HG03045 (cell line): ENCODE results near the gene ANO5.
"Not testable (repeated sequence)": the region's sequence is repeated elsewhere in the genome, so short reads cannot be mapped to it uniquely, and the experiment has no call there.

ENCODE experiments used
- ATAC-seq: cut with Tn5 transposase; IDR thresholded peaks from one replicate; pipeline ENCODE4 v1.9.1; 2021; ENCODE audit warnings: mild to moderate bottlenecking, moderate library complexity; ENCODE audit not compliant: unreplicated experiment

The ANO5 gene

DNA sequence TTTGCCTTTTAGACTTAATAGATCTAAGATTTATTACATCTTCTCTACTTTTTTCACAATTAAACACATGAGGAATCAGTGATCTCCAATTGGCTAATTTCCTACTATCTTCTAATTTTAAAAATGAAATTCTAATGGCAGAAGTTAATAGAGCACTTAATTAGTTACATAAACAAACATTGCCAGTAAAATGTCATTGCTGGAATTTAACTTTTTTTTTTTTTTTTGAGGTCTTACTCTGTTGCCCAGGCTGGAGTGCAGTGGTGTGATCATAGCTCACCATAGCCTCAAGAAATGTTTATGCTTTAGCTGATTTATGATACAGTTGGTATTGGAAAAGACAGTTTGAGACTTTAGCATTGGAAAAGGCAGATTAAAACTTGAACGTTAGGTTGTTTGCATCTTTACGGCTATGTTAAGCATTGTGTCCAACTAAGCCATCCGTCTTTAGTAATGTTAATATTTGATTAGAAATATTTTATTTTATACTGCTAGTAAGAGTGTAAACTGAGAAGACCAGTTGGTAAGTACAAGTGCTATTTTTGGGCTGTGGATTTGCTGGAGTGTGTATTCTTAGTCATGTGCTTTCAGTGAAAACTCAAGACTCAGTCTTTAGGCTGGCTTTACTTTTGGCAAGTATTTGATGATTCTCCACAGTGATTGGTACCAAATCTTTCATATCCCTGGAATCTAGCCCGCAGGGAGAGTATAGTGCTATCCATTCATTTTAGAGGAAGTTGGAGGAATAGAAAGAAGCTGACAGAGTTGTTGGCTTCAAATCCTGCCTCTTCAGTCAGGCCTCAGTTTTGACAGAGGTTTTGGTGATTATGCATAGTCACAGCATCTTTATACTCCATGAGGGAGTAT lies 4.5 kb downstream of the ANO5 start:
- no peak for ATAC-seq

DNA sequence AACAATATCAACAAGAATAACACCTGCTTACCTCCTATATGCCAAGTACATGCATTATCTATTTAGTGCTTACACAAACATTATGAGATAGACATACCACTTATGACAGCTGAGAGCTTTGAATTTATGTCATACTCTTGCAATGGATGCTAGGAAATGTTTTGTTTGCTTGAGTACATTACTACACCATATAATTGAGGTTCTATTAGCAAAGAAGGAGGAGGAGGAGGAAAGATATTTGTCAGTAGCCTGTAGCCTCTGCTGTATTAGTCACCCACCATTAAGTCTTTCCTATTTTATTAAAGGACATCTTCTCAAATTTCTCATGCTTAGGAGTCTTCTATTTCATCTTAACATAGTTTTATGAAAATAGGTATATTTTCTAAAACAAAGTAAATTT lies 6.4 kb downstream of the ANO5 start:
- ATAC-seq: no peak

DNA sequence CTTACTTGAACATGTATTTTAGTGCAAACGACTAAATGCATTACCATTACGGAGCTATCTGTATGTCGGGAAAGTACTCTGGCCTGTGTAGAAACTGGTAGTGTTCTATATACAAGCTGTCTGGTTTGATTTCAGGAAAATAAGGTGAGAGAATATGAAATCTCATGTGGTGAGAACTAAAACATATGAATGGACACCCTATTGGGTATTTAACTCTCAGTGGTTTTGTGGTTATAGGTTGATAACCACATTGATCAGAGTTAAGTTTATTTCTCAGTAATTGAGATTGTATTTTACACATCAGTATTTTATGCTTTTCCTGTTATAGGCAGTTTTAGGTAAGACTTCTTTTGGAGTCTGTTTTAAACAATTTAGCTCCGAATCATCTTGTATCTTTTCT lies 10.4 kb downstream of the ANO5 start:
- no peak for ATAC-seq

DNA sequence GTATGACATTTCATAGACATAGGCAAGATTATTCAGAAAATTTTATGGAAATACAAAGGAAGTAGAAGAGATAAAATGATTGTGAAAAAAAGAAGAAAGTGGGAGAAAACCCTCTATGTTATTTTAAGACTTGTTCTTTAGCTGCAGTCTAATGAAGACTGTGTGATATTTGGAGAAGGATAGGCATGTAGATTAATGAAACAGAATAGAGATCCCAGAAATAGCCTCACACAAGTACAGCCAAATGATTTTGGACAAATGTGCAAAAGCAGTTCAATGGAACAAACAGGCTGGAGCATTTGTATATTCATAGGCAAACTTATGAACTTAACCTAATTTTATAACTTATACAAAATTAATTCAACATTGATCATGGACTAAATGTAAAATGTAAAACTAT lies 14.3 kb downstream of the ANO5 start:
- no peak for ATAC-seq

DNA sequence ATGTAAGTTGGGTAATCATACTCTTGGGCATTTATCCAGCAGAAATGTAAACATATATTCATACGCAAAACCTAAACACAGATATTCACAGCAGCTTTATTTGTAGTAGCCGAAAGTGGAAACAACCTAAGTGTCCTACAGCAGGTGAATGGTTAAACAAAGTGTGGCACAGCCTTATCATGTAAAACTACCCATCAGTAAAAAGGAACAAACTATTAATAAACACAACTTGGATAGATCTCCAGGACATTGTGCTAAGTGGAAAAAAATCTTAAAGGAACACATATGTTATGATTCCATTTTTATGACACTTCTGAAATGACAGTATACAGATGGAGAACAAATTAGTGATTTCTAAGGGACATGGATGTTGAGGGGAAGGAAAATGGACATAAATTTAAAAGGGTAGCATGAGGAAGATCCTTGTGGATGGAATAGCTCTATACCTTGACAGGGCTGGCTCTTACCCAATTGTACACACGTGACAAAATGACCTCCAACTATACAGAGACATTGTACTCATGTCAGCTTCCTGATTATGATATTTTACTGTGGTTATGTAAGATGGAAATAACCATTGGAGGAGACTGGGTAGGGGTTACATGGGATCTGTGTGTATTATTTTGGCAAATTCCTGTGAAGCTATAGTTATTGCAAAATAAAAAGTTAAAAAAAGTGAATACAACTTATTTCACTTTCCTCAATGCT lies 15.4 kb downstream of the ANO5 start:
- ATAC-seq: no peak

DNA sequence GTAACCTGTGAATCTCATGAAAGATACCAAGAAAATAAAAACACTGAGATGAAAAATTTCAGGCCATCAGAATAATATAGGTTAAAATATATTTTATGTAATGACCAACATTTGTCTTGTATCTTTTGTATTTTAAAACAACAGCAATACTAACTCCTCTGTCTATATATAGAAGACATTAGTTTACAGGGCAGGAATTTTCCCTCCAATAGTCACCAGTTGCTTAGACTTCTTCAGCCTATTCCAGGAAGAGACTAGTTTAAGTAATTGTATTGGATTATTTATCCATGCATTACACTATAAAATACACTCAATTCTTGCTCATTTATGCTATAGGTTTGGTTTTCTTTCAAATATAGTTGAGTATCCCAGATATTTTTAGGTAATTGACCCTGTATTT lies 24.1 kb downstream of the ANO5 start:
- no peak for ATAC-seq

DNA sequence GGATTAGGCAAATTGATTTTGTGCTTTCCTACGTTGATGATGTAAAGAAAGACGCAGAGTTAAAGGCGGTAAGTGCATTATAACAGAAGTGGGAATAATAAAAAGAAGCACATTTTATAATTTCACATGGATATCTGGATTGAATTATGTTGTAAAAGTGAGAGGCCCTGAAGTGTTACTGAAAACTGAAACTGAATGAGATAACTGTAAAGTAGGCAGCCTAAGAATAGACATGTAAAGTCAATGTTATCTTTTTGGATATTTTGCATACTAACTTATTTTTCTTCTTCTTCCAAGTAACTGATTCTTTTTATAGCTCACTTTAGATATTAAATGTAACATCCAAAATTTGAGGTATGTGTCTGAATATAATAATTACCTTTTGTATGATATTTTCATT lies 28.3 kb downstream of the ANO5 start:
- ATAC-seq: no peak

DNA sequence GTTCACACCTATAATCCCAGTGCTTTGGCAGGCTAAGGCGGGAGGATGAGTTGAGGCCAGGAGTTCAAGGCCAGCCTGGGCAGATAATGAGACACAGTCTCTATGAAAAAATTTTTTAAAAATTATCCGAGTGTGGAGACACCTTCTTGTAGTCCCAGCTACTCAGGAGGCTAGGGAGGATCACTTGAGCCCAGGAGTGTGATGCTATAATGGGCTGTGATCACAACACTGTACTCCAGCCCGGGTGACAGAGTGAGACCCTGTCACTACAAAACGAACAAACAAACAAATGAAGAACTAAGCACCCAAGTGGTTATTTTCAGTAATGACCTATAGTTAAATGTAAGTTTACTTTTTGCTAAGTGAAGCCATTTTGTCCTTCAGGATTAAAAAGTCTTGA lies 32.3 kb downstream of the ANO5 start:
- no peak for ATAC-seq

DNA sequence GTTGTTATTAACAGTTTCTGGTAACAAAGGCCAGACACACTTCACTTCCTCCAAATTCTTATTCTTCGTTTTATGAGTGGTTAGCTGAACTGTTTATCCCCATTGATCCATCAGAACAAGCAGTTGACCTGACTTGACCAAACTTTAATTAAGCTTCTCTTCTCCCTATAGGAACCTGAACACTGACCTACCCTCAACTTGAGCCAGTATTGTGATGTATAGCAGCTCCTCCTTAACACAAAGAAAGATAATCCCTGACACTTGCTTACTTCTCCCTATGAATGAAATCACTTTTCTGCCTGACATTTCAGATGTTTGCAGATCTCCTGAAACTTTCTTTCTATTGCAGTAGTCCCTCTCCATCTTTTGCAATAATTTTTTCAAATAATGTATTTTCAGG lies 41.9 kb downstream of the ANO5 start:
- no peak for ATAC-seq

DNA sequence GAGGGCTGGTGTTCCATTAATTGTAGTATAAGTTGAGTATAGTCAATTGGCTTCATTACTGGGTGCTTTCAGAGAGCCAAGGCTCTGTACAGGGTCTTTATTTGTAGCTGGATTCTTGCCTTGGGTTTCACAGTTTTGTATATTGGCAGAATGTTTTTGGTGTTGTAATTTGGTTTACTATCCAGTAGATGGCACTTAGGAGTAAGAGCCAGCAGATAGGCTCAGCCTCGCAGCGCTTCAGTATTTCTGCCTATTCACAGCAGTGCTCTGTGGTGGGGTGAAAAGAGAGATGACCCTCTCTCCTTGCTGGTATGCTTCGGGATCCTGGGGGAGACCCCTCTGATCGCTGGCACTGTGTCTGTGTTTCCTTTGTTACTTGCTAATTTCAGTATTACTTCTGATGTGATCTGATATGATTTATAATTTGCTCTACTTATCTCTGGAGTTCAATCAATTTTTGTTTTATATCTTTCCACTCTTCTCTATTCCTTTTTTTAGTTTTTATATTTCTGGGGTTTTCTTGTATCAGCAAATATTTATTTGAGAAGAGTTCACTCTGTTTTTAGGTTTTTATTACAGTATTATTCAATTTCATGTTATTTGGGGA lies 52.2 kb downstream of the ANO5 start:
- ATAC-seq: peak; percentile 67

DNA sequence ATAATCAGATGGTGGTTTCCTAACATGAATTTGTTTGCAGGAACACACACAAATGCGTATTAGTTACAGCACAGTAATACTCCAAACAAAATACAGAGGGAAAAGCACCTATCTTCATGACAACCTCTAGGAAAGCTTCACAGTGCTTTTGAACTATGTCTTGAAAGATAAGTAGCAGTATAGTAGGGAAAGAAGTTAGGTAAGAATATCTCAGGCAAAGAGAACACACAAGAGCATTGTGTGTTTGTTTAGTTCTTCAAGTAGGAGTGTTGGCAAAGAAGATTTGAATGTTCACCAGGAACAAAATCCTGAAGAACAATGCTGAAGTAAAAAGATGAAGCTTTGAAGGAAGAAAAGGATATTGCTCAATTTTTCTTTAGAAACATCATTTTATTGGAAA lies 54.1 kb downstream of the ANO5 start:
- no peak for ATAC-seq

DNA sequence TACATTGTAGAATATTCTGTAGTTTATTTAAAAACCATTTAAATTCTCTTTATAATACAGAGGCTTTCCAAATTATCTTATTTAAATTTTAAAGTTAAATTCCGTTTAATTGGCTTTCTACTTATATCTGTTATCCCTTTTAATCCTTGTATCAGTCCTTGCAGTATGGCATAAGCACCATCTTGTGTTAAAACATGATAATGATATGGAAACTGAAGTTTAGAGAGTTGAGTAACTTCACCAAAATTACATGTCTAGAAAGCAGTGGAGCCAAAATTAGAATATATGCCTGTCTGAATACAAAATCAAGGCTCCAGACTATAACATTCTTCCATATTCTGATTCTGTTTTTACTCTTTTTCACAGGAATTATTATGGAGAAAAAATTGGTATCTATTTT lies 57.0 kb downstream of the ANO5 start:
- no peak for ATAC-seq

DNA sequence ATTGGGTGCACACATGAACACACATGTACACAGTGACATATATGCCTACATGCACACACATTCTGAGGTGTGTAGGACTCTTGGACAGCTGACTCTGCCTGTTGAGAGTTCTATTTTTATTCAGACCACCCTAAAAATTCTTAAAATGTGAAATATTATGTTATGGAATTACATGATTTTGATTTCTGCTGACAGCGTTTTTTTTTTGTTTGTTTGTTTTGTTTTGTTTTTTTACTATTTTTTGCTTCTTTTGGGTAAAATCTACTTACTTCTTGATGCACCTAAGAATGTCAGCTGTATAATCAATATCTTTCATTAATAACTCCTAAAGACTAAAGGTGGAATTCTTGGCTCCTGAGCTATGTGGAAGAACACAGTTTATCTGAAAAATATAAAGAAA lies 64.0 kb downstream of the ANO5 start:
- ATAC-seq: no peak

DNA sequence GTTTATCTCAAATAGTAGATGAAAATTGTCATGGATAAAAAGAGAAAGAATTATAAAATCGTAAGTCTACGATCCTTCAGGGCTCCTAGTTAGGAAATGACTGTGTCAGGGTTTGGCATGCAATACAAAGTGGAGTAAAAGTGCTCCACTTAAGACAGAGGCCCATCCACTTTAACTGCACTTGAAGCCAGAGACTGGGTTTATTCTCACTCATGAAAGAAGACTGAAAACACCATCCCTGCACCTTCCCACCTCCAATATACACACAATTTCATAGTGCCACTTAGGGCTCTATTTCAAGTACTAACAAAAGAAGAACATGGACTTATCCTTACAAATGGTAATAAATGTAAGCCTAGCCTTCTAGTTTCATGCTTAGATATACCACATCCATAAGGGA lies 70.7 kb downstream of the ANO5 start:
- ATAC-seq: no peak

DNA sequence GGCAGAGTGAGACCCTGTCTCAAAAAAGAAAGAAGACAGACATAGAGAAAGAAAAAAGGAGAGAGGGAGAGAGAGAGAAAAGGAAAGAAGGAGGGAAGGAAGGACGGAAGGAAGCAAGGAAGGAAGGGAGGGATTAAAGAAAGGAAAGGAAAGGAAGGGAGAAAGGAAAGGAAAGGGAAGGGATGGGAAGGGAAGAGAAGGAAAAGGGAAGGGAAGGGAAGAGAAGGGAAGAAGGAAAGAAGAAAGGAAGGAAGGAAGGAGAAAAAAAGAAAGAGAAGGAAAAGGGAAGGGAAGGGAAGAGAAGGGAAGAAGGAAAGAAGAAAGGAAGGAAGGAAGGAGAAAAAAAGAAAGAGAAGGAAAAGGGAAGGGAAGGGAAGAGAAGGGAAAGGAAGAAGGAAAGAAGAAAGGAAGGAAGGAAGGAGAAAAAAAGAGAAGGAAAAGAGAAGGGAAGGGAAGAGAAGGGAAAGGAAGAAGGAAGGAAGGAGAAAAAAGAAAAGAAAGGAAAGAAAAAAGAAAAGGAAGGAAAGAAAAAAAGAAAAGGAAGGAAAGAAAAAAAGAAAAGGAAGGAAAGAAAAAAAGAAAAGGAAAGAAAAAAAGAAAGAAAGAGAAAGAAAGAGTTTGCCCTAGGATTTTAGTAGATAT lies 76.2 kb downstream of the ANO5 start:
- not testable (repeated sequence) for ATAC-seq

DNA sequence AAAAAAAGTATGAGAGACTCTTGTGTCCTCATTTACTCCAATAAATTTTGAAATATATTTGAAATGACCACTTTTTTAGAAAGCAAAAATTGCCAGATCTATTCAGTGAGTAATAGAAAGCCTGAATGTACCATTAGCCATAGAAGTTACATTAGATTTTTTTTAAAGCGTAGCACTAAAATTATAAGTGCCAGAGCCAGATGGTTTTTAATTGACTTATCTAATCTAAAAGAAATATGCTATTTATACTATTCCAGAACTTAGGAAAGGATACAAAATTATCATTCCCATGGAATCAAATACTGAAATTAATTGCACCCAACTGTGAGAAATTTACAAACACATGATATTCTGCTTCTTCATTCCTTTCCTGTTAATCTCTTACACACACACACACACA lies 80.9 kb downstream of the ANO5 start:
- no peak for ATAC-seq

DNA sequence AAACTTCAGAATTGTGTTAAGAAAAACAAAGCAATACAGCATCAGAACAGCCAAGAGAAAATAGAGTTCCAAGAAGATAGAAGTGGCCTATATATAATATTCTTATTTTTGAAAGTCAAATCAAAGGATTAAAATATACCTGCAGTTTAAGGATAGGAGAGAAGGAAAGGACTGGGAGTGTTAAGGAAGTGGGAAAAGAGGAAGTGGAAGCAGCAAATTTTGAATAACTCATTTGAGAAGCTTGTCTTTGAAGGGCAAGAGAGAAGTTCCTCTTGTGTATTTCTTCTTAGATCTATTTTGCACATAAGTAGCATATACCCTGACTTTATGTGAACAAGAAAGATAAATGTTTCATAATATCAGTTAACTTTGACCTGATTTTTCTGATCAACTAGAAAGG lies 82.7 kb downstream of the ANO5 start:
- no peak for ATAC-seq

DNA sequence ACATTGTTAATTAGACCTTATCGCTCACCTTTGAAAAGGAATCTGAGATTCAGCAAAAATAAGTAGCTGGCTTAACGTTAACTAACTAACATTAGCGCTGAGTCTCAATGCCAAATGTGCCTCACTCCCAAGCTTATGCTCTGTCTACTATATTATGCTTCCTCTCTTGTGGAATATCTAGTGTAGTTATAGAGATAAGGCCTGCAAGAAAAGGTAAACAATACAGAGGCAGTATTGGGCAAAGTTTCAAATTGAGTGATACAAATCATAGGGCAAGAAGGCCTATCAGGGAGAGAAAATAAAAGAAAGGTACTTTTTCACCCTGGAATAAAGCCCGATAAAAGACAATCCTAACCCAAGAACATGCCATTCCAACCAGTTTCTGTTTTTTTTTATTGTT lies 83.7 kb downstream of the ANO5 start:
- no peak for ATAC-seq

DNA sequence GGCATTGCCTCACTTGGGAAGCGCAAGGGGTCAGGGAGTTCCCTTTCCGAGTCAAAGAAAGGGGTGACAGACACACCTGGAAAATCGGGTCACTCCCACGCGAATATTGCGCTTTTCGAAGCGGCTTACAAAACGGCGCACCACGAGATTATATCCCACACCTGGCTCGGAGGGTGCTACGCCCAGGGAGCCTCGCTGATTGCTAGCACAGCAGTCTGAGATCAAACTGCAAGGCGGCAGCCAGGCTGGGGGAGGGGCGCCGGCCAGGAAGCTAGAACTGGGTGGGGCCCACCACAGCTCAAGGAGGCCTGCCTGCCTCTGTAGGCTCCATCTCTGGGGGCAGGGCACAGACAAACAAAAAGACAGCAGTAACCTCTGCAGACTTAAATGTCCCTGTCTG lies 92.1 kb downstream of the ANO5 start:
- ATAC-seq: not testable (repeated sequence)

DNA sequence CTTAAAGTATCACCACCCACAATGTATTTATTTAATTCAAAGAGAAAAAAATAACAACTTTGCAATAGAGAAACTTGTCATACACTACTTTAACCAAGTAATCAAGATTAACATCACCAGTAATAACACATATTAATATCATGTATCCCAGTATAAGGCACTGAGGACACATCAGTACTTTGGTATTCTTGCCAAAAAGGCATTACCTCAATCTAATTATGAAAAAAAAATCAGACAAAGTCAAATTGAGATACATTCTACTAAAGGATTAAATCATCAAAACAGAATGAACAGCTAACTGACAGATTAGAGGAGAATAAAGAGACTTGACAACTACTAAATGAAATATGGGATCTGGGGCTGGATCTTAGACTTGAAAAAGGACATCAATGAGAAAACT lies 109.5 kb downstream of the ANO5 start:
- no peak for ATAC-seq

DNA sequence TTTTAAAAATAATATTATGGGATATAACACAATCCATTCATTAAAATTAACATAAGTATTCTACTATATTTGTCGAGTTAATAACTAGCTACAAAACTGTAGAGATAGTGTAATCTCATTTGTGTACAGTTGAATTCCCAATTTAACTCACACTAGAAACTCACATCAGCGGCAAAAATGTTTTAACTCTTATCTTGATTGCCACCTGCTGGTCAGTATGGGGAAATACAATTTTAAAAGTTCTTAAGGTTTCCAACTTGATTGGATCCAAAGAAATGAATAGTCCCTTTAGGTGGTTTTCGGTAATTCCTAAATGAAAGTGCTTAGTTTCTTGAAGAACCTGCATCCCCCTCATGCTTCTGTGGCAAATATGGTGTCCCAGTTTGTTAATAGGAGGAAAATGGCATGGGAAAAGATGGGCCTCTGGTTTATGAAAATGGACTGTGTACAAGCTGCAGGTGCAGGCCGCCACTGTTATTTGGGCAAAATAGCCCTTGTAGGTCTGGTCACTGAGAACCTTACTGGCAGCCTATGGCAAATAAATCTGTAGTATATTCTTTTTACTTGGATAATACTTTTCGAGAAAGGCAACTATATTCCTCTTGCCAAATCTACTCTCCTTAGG lies 111.6 kb downstream of the ANO5 start:
- ATAC-seq: no peak
